K562 (cell line): ENCODE data around the gene OR10G3. TPM values are rescaled to one million over a fixed set of nuclear protein-coding genes. Genes with fewer than 3 reads are reported as not detected.

Source experiments
- ATAC-seq: fragments of 200-7000 bp; cut with Tn5 transposase; 3 replicates; pipeline ENCODE4 v1.9.1; 2020; ENCODE audit warnings: moderate library complexity
- BruUV-seq: library from RNA; stranded (reverse); fragments of 400-500 nt; replicated peaks from 2 replicates; lab custom pipeline; 2021; lab: Mats Ljungman, UMichigan
- CTCF ChIA-PET: fragments of 300-600 bp; formaldehyde crosslinking; extraction: SDS; loops from one replicate; lab custom pipeline; 2021; ENCODE audit warnings: low intra/inter-chr PET ratio; lab: Yijun Ruan, JAX
- POLR2A ChIA-PET: fragments of 300-600, 350-650 bp; sonication (Branson Sonifier 250); formaldehyde crosslinking; extraction: SDS; loops from one replicate; lab custom pipeline; 2021; ENCODE audit warnings: antibody characterized with exemption, inconsistent platforms; lab: Yijun Ruan, JAX
- DNase-seq, 4 experiments: peaks; one replicate each; pipeline versions ENCODE4 v3.0.0 to v3.0.0-alpha.2; 2011 to 2018; ENCODE audit warnings: low spot score in 3 of 4, mixed read lengths in 3 of 4; ENCODE audit errors: extremely low read depth in 1 of 4
- FAIRE-seq: peaks from 2 replicates; lab custom pipeline; 2011; peaks lifted over from hg19 to GRCh38; lab: Jason Lieb, UNC
- H2AFZ ChIP-seq: 2 replicates; pipeline ENCODE4 v1.6.0; 2011; ENCODE audit warnings: low read depth, low read length, control low read depth, inconsistent platforms
- H3K27ac ChIP-seq: fragments of 200-600 bp; 3 replicates; pipeline ENCODE4 v1.8.0; 2011; ENCODE audit warnings: low read depth, mild to moderate bottlenecking, control low read depth, inconsistent platforms, low read length, moderate library complexity, mixed read lengths; ENCODE audit errors: extremely low read depth
- H3K27me3 ChIP-seq, 2 experiments: fragments of 300-600 bp in 1 of 2; 2 replicates in 1 of 2; 3 replicates in 1 of 2; pipeline versions ENCODE4 v1.6.0 to v1.8.0; 2011; ENCODE audit warnings: inconsistent platforms in 2 of 2, low read length in 2 of 2, mild to moderate bottlenecking in 1 of 2, mixed read lengths in 1 of 2, moderate library complexity in 1 of 2; ENCODE audit not compliant: control insufficient read depth in 2 of 2, insufficient read depth in 2 of 2
- H3K36me3 ChIP-seq: fragments of 300-600 bp; 3 replicates; pipeline ENCODE4 v1.8.0; 2011; ENCODE audit warnings: mild to moderate bottlenecking, low read length, inconsistent platforms; ENCODE audit not compliant: control insufficient read depth, insufficient read depth
- H3K4me1 ChIP-seq, 2 experiments: fragments of 200-600 bp in 1 of 2; replicated peaks in 1 of 2; 2 replicates in 1 of 2; 3 replicates in 1 of 2; pipeline versions ENCODE4 v1.5.1 to v1.8.0; 2011; ENCODE audit warnings: inconsistent platforms in 2 of 2, low read length in 2 of 2, mild to moderate bottlenecking in 1 of 2, mixed read lengths in 1 of 2, moderate library complexity in 1 of 2; ENCODE audit not compliant: control insufficient read depth in 2 of 2, insufficient read depth in 2 of 2
- H3K4me2 ChIP-seq: 2 replicates; pipeline ENCODE4 v1.6.1; 2011; ENCODE audit warnings: low read length, control low read depth, inconsistent platforms, mixed read lengths; ENCODE audit not compliant: insufficient read depth
- H3K4me3 ChIP-seq: fragments of 200-600 bp; sonication (generic), shearing (Covaris generic); 2 replicates; pipeline ENCODE4 v1.5.1; 2016; ENCODE audit warnings: control low read depth, inconsistent platforms
- H3K79me2 ChIP-seq: fragments of 200-600 bp; 3 replicates; pipeline ENCODE4 v1.8.0; 2011; ENCODE audit warnings: low read length, inconsistent platforms; ENCODE audit not compliant: control insufficient read depth, insufficient read depth
- H3K9ac ChIP-seq, 2 experiments: 2 replicates each; pipeline versions ENCODE4 v1.6.0 to v1.6.1; 2011; ENCODE audit warnings: low read depth in 2 of 2, low read length in 2 of 2, control low read depth in 1 of 2, inconsistent platforms in 1 of 2, mild to moderate bottlenecking in 1 of 2, mixed read lengths in 1 of 2; ENCODE audit not compliant: insufficient read depth in 1 of 2
- H3K9me1 ChIP-seq: one replicate; pipeline ENCODE4 v1.6.0; 2011; ENCODE audit warnings: inconsistent platforms, mild to moderate bottlenecking, low read length, moderate library complexity; ENCODE audit not compliant: control insufficient read depth, insufficient read depth
- H3K9me3 ChIP-seq: replicated peaks from 2 replicates; pipeline ENCODE4 v1.5.1; 2011; ENCODE audit warnings: low read depth, low read length, inconsistent platforms; ENCODE audit not compliant: control insufficient read depth, insufficient read depth
- H4K20me1 ChIP-seq: replicated peaks from 2 replicates; pipeline ENCODE4 v1.6.1; 2011; ENCODE audit warnings: low read length, inconsistent platforms, mixed read lengths; ENCODE audit not compliant: control insufficient read depth, insufficient read depth
- ATF3 ChIP-seq, 2 experiments: fragments of 450-650 bp in 1 of 2; sonication (generic) in 1 of 2; formaldehyde crosslinking in 1 of 2; IDR thresholded peaks in 1 of 2; conservative IDR thresholded peaks in 1 of 2; 2 replicates each; pipeline versions ENCODE4 v1.6.1 to v1.8.1; 2016 to 2023; ENCODE audit warnings: mild to moderate bottlenecking in 2 of 2, moderate library complexity in 2 of 2, inconsistent platforms in 1 of 2, missing genetic modification reagents in 1 of 2
- CBX5 ChIP-seq: IDR thresholded peaks from 2 replicates; pipeline ENCODE4 v1.6.1; 2014; ENCODE audit warnings: low read depth, borderline replicate concordance
- CCNT2 ChIP-seq: IDR thresholded peaks from 2 replicates; pipeline ENCODE4 v1.6.1; 2011; ENCODE audit warnings: borderline replicate concordance, low read depth, mild to moderate bottlenecking, moderate library complexity, mixed read lengths, low read length; ENCODE audit not compliant: insufficient read length; ENCODE audit errors: extremely low read depth
- DPF2 ChIP-seq: fragments of 450-650 bp; IDR thresholded peaks from 2 replicates; pipeline ENCODE4 v1.6.1; 2016
- EGR1 ChIP-seq: fragments of 450-650 bp; conservative IDR thresholded peaks from 2 replicates; pipeline ENCODE4 v1.6.1; 2017; ENCODE audit warnings: mild to moderate bottlenecking
- ELK1 ChIP-seq: sonication (generic); formaldehyde crosslinking; IDR thresholded peaks from 2 replicates; pipeline ENCODE4 v1.8.1; 2022; ENCODE audit warnings: missing genetic modification reagents
- EP400 ChIP-seq: fragments of 450-650 bp; IDR thresholded peaks from 2 replicates; pipeline ENCODE4 v1.6.1; 2017; ENCODE audit warnings: antibody characterized with exemption, mild to moderate bottlenecking, moderate library complexity
- JUND ChIP-seq, 2 experiments: IDR thresholded peaks; 2 replicates in 1 of 2; 3 replicates in 1 of 2; pipeline ENCODE4 v1.6.1; 2011; ENCODE audit warnings: borderline replicate concordance in 2 of 2, low read depth in 2 of 2, low read length in 2 of 2, improper control_type of control experiment in 1 of 2, missing biosample characterization in 1 of 2, missing genetic modification characterization in 1 of 2, missing genetic modification reagents in 1 of 2
- LEF1 ChIP-seq: fragments of 450-650 bp; IDR thresholded peaks from 2 replicates; pipeline ENCODE4 v1.6.1; 2016; ENCODE audit warnings: mild to moderate bottlenecking
- MAFK ChIP-seq: IDR thresholded peaks from 2 replicates; pipeline ENCODE4 v1.6.1; 2011; ENCODE audit warnings: low read length, improper control_type of control experiment
- PRPF4 ChIP-seq: fragments of 200-400 bp; formaldehyde crosslinking; IDR thresholded peaks from one replicate; pipeline ENCODE4 v1.6.1; 2017; ENCODE audit warnings: low read length, low read depth, mild to moderate bottlenecking; ENCODE audit not compliant: insufficient read depth, poor library complexity, severe bottlenecking
- RBFOX2 ChIP-seq: fragments of 200-400 bp; formaldehyde crosslinking; IDR thresholded peaks from 2 replicates; pipeline ENCODE4 v1.6.1; 2017; ENCODE audit warnings: low read depth, mild to moderate bottlenecking, low read length, moderate library complexity
- YY1 ChIP-seq, 3 experiments: IDR thresholded peaks; 2 replicates each; pipeline ENCODE4 v1.6.1; 2011; ENCODE audit warnings: low read length in 2 of 3, mild to moderate bottlenecking in 2 of 3, moderate library complexity in 2 of 3, borderline replicate concordance in 1 of 3, control low read depth in 1 of 3, low read depth in 1 of 3; ENCODE audit not compliant: insufficient read depth in 3 of 3, insufficient replicate concordance in 2 of 3, control insufficient read depth in 1 of 3, insufficient read length in 1 of 3; ENCODE audit errors: extremely low read depth in 1 of 3
- ZFX ChIP-seq: sonication (generic); formaldehyde crosslinking; IDR thresholded peaks from 2 replicates; pipeline ENCODE4 v1.8.0; 2022; ENCODE audit warnings: mild to moderate bottlenecking, missing genetic modification reagents, moderate library complexity
- ZNF165 ChIP-seq: fragments of 250-450 bp; sonication (Bioruptor Pico); IDR thresholded peaks from 2 replicates; pipeline ENCODE4 v1.4.0; 2020; ENCODE audit warnings: borderline replicate concordance
- WGBS: fragments of 100-300 bp; shearing (Covaris generic); methylation state at CpG from one replicate; pipeline ENCODE4 v1.1.6; 2016; ENCODE audit warnings: low coverage, mixed read lengths; ENCODE audit not compliant: insufficient coverage; ENCODE audit errors: missing lambda C conversion rate; 5-methylcytosine and 5-hydroxymethylcytosine counted together
- in situ Hi-C: fragments of 300-500 bp; cut with MboI; formaldehyde crosslinking; loops from 4 replicates; pipeline ENCODE4 v1.15.0; 2018; ENCODE audit warnings: inconsistent platforms, mixed read lengths
- intact Hi-C: fragments of 100-400 bp; cut with micrococcal nuclease; formaldehyde crosslinking; loops from 2 replicates; pipeline ENCODE4 v1.14.2; 2022
- polyA plus RNA-seq, 8 experiments: library from polyadenylated mRNA; depleted of rRNA in 4 of 8; stranded (reverse) in 5 of 8; unstranded in 3 of 8; fragments of >200 nt; fragmentation: Nextera tagmentation in 2 of 8; fragmentation: Illumina TruSeq in 1 of 8; extraction: Ambion mirVana in 2 of 8; extraction: Trizol in 1 of 8; gene quantifications; 2 replicates each; pipeline versions ENCODE4 v1.2.1 to v1.2.3, GENCODE V29; 2011 to 2014; ENCODE audit warnings: inconsistent platforms in 1 of 8, missing spikeins in 1 of 8
- total RNA-seq, 7 experiments: library from RNA; depleted of rRNA in 6 of 7; stranded (reverse); fragments of >200 nt in 6 of 7; fragmentation: Illumina TruSeq in 2 of 7; extraction: Trizol in 2 of 7; gene quantifications; 2 replicates each; pipeline versions ENCODE4 v1.2.1 to v1.2.3, GENCODE V29; 2011 to 2021; ENCODE audit warnings: low replicate concordance in 1 of 7

Gene OR10G3
- total and polyA plus RNA-seq, 9 of the 15 experiments (the other 6 are each of a cell fraction or from before 2014, with no cell fraction given) = not detected

- TF ChIP-seq PRPF4 (peak; percentile 64), LEF1 (peak; percentile 24; the same call in 1 of the 2 replicates), YY1 (IDR thresholded peaks at IDR 0.05; ENCODE audit: borderline replicate concordance in 1 of 3, control insufficient read depth in 1 of 3, extremely low read depth in 1 of 3, insufficient read depth in 3 of 3, insufficient read length in 1 of 3, insufficient replicate concordance in 2 of 3, low read depth in 1 of 3, low read length in 2 of 3) (peak in 2 of 3 experiments; percentile 16 to 47), DPF2 (0 out of 2 replicates have a peak, but pooled peaks have one; percentile 15), CCNT2 (peak; percentile 27), RBFOX2 (peak; percentile 75), MAFK (no peak)
- TF ChIP-seq, all 486 proteins: peak for 33
These were observed 53.8 kb downstream of the OR10G3 start, which contains the start of gene SALL2 (continued) for GRCh38 chr14:21525962-21526671.

- Histone ChIP-seq H3K9me1 (no peaks in the 10 kb centered on the region), H3K9ac (peak overlapping the region; percentile 65 to 91), H3K9me3 (no peaks in the 10 kb centered on the region), H3K4me3 (peak overlapping the region; percentile 68), H3K4me2 (peak overlapping the region; percentile 76)
- intact Hi-C loops = no loop called here
- POLR2A ChIA-PET = interaction anchor here (0.9 to 3.5 kb wide), 3 partner anchors 9 to 15 kb away, joined by 3 to 39 read pairs (median 4); partner anchors contain the start of gene METTL3
- in situ Hi-C loops = no loop called here
- CTCF ChIA-PET = no interaction called here
- TF ChIP-seq ZNF165 (CRISPR knock-in tag) (no peak), ELK1 (CRISPR knock-in tag) (no peak), ZFX (CRISPR knock-in tag) (peak; percentile 31; the same call in 1 of the 2 replicates), ATF3 (IDR thresholded peaks at IDR 0.05) (peak; percentile 29; the same call in 1 of the 2 replicates), ATF3 (CRISPR knock-in tag; conservative IDR thresholded peaks at IDR 0.05) (no peak), JUND (IDR thresholded peaks at IDR 0.05; ENCODE audit: borderline replicate concordance, low read depth, low read length) (peak; percentile 64), JUND (tag; IDR thresholded peaks at IDR 0.05; ENCODE audit: borderline replicate concordance, low read depth, low read length) (no peak), CBX5 (no peak), EP400 (peak; percentile 7; the same call in 1 of the 2 replicates), EGR1 (peak; percentile 78)
- TF ChIP-seq, all 486 proteins: peak for 5
- Histone ChIP-seq H2AFZ (peak overlapping the region; percentile 62; the same call in 1 of the 2 replicates), H3K27me3 (no peaks in the 10 kb centered on the region), H3K4me1 (peaks cover 38 to 39% of the 10 kb centered on the region in 2 experiments), H3K27ac (peak overlapping the region; percentile 80), H3K79me2 (peaks cover 22% of the 10 kb centered on the region), H4K20me1 (no peaks in the 10 kb centered on the region), H3K36me3 (peaks cover 28% of the 10 kb centered on the region; the same call in 2 of the 3 replicates)
- ATAC-seq (peak; percentile 68), FAIRE-seq (no peak), DNase-seq (peak; percentile 39 to 72 (median 66))
- WGBS = 22% methylated on average over 6 of the region's 12 CpGs
- no TSS peak for BruUV-seq
These were observed 54.3 kb downstream of the OR10G3 start for GRCh38 chr14:21525571-21525961.
